SK-N-SH (cell line): Measurements from ENCODE around the gene NUP62CL.

Source experiments
- EZH2phosphoT487 ChIP-seq: fragments of 200-600 bp; sonication (generic); IDR thresholded peaks from 2 replicates; pipeline ENCODE4 v1.6.1; 2017; ENCODE audit warnings: low read depth, mixed run types, mild to moderate bottlenecking, antibody characterized with exemption, moderate library complexity, borderline replicate concordance
- FOXM1 ChIP-seq: IDR thresholded peaks from 2 replicates; pipeline ENCODE4 v1.4.0; 2012; ENCODE audit warnings: low read depth, mild to moderate bottlenecking
- POLR2AphosphoS5 ChIP-seq: IDR thresholded peaks from 2 replicates; pipeline ENCODE4 v1.6.1; 2012; ENCODE audit warnings: low read depth, low read length
- RFX5 ChIP-seq: IDR thresholded peaks from 2 replicates; pipeline ENCODE4 v1.6.1; 2012; ENCODE audit warnings: mild to moderate bottlenecking, improper control_type of control experiment, low read length
- RXRA ChIP-seq: IDR thresholded peaks from 2 replicates; pipeline ENCODE4 v1.4.0; 2012; ENCODE audit warnings: low read depth, mild to moderate bottlenecking, borderline replicate concordance
- TF ChIP-seq, protein P1 (sequence below): fragments of 200-600 bp; sonication (generic); IDR thresholded peaks from 2 replicates; pipeline ENCODE4 v1.6.1; 2017; ENCODE audit warnings: antibody characterized with exemption, mild to moderate bottlenecking, moderate library complexity

GRCh38 chrX:107107459-107107858, 98.8 kb downstream of the NUP62CL start:
- TF ChIP-seq, protein P1, sequence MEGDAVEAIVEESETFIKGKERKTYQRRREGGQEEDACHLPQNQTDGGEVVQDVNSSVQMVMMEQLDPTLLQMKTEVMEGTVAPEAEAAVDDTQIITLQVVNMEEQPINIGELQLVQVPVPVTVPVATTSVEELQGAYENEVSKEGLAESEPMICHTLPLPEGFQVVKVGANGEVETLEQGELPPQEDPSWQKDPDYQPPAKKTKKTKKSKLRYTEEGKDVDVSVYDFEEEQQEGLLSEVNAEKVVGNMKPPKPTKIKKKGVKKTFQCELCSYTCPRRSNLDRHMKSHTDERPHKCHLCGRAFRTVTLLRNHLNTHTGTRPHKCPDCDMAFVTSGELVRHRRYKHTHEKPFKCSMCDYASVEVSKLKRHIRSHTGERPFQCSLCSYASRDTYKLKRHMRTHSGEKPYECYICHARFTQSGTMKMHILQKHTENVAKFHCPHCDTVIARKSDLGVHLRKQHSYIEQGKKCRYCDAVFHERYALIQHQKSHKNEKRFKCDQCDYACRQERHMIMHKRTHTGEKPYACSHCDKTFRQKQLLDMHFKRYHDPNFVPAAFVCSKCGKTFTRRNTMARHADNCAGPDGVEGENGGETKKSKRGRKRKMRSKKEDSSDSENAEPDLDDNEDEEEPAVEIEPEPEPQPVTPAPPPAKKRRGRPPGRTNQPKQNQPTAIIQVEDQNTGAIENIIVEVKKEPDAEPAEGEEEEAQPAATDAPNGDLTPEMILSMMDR: no peak
- TF ChIP-seq RXRA (no peak), RFX5 (no peak), EZH2phosphoT487 (no peak), FOXM1 (no peak), POLR2AphosphoS5 (no peak)
